Adipocyte (in vitro differentiated cells): ENCODE measurements around the gene PPRC1.
A peak's percentile ranks its signal among the peaks of the same experiment; 100 is the strongest.
"Not testable (repeated sequence)": the region's sequence is repeated elsewhere in the genome, so short reads cannot be mapped to it uniquely, and the experiment has no call there.

ENCODE experiments used
- DNase-seq: peaks from one replicate; pipeline ENCODE4 v3.0.0-alpha.2; 2015; ENCODE audit warnings: low read depth
- H3K27me3 ChIP-seq: replicated peaks from 2 replicates; pipeline ENCODE4 v1.7.0; 2013; ENCODE audit warnings: mild to moderate bottlenecking, low read length, moderate library complexity; ENCODE audit not compliant: control insufficient read depth, insufficient read depth
- H3K36me3 ChIP-seq: 2 replicates; pipeline ENCODE4 v1.7.0; 2013; ENCODE audit warnings: low read length, mild to moderate bottlenecking, moderate library complexity; ENCODE audit not compliant: control insufficient read depth, insufficient read depth, severe bottlenecking
- H3K4me1 ChIP-seq: 2 replicates; pipeline ENCODE4 v1.7.0; 2013; ENCODE audit warnings: mild to moderate bottlenecking, low read length, moderate library complexity; ENCODE audit not compliant: control insufficient read depth, insufficient read depth
- H3K4me3 ChIP-seq: 2 replicates; pipeline ENCODE4 v1.7.0; 2013; ENCODE audit warnings: mild to moderate bottlenecking, low read length, moderate library complexity
- H3K9ac ChIP-seq: 2 replicates; pipeline ENCODE4 v1.7.0; 2013; ENCODE audit warnings: mild to moderate bottlenecking, low read length, moderate library complexity
- H3K9me3 ChIP-seq: 2 replicates; pipeline ENCODE4 v1.7.0; 2013; ENCODE audit warnings: mild to moderate bottlenecking, low read length, moderate library complexity; ENCODE audit not compliant: control insufficient read depth

PPRC1 gene

DNA sequence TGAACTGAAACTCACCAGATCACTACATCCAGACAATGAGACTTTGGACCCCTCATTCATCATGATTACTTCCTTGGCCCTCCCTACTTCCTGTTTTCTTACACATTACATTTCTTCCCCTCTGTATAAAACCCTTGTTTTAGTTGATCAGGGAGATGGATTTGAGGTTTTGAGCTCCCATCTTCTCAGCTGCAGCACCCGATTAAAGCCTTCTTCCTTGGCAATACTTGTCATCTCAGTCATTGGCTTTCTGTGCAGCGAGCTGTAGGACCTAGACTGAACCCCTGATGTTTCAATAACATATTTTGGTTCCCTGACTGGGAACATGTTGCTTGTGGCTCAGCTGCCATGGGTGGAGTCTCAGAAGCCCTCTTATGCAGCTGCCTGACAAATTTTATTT lies 52.4 kb downstream of the PPRC1 start:
- Histone ChIP-seq H3K4me1 (peaks cover 7% of the 10 kb centered on the region), H3K27me3 (no peaks in the 10 kb centered on the region), H3K9me3 (peaks cover 7% of the 10 kb centered on the region), H3K9ac (no peak overlapping the region), H3K36me3 (no peaks in the 10 kb centered on the region), H3K4me3 (no peak overlapping the region)
- DNase-seq, result no peak

DNA sequence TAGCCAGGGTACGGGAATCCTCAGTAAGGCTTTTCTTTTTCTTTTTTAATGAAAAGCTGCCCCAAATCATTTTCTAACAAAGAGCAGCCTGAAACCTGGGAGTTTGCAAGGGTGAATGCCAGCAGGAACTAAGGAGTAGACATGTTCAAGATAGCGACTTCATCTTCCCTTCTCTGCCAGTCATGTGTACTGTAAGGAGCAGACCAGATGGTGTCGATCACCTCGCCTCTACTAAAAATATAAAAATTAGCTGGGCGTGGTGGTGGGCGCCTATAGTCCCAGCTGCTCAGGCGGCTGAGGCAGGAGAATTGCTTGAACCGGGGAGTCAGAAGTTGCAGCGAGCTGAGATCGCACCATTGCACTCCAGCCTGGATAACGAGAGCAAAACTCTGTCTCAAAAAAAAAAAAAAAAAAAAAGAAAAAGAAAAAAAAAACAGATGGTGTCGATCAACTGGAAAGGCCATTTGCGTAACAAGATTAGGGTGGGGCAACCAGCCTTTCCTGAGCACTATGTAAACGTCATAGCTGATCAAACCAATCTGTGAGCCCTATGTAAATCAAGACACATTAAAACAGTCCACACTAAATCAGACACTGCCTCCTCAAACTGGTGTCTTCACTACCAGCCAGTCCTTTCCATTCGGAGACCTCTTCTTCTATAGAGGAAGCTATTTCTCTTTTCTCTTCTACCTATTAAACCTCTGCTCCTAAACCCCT lies 53.1 kb downstream of the PPRC1 start:
- H3K9ac ChIP-seq, result no peak overlapping the region
- DNase-seq, result peak; percentile 33
- no peak overlapping the region for H3K4me3 ChIP-seq
- H3K4me1 ChIP-seq, result peaks cover 7% of the 10 kb centered on the region
- peaks cover 7% of the 10 kb centered on the region for H3K9me3 ChIP-seq
- no peaks in the 10 kb centered on the region for H3K36me3 ChIP-seq
- H3K27me3 ChIP-seq, result no peaks in the 10 kb centered on the region

DNA sequence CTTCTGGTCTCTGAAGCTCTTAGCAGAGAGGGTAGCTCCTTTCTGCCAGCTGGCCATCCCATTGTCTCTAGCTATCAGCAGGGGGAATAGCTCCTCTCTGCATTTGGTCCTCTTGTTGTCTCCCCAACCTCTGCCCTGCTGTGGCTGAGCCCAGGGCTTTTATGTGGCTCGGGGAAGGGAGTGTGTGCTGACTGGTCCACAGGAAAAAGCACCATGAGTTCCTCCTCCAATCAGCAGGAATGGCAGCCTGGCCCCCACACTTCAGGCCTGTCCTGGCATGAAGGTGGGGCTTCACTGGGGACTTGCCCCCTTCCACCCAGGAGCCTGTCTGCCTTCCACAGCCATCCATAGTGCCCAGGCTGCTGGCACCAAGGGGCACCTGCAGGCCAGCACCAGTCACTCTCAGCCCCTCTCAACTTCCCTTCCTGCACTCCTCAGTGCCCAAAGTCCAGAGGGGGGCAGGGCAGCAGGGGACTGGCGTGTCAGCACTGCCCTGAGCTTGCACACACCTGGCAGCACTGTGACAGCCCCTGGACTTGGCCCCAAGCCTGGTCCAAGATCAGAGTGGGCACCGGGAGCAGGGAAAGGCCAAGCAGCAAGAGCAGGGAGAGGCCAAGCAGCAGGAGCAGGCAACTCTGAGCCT lies 55.6 kb downstream of the PPRC1 start:
- no peaks in the 10 kb centered on the region for H3K36me3 ChIP-seq
- H3K27me3 ChIP-seq, result peaks cover 4% of the 10 kb centered on the region
- H3K9ac ChIP-seq, result no peak overlapping the region
- no peak overlapping the region for H3K4me3 ChIP-seq
- H3K4me1 ChIP-seq, result peaks cover 7% of the 10 kb centered on the region
- DNase-seq, result no peak
- H3K9me3 ChIP-seq, result peaks cover 21% of the 10 kb centered on the region

DNA sequence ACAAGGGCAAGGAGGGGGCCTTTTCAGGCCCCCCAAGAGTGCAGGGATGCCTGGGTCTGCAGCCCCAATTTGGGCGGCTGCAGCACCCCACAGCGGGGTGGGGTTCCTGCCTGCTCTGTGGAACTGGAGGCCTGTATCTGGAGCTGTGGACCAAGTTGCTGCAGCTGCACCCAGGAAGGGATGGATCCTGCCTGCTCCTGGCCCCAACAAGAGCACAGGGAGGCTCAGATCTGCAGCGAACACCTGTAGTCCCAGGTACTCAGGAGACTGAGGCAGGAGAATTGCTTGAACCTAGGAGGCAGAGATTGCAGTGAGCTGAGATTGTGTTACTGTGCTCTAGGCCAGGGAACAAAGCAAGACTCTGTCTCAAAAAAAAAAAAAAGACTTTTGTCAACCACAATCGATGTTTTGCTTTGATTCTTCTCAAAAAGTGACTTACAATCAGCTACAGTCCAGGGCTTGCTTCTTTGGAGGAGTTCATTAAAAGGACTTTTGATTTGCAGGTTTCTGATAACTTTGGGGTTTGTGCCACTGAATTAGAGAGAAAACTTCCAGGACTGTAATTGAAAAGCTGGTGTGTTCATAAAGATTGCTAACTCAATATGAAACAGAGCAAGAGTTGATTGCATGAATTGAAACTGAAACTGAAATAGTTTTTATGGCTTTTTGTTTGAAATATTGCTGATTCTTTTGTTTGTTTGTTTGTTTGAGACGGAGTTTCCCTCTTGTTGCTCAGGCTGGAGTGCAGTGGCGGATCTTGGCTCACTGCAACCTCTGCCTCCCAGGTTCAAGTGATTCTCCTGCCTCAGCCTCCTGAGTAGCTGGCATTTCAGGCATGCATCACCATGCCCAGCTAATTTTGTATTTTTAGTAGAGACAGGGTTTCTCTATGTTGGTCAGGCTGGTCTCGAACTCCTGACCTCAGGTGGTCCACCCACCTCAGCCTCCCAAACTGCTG lies 56.4 kb downstream of the PPRC1 start:
- Histone ChIP-seq H3K4me3 (peak overlapping the region; percentile 50), H3K9me3 (peaks cover 21% of the 10 kb centered on the region)
- H3K9ac ChIP-seq, H3K36me3 ChIP-seq, H3K4me1 ChIP-seq, H3K27me3 ChIP-seq: not testable (repeated sequence)
- DNase-seq, result peak; percentile 15

DNA sequence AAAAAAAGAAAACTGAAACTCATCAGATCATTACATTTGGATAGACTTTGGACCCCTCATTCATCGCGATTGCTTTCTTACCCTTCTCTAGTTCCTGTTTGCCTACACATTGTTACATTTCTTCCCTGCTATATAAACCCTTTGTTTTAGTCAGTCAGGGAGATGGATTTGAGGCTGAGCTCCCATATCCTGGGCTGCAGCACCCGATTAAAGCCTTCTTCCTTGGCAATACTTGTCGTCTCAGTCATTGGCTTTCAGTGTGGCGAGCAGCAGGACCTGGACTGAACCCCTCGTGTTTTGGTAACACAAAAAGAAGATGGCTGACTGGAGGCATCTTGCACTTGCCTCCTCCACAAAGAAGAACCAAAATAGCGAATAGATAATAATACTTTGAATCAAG lies 59.1 kb downstream of the PPRC1 start:
- no peak for DNase-seq
- Histone ChIP-seq H3K9ac (no peak overlapping the region), H3K4me3 (no peak overlapping the region), H3K4me1 (peaks cover 7% of the 10 kb centered on the region), H3K36me3 (no peaks in the 10 kb centered on the region), H3K9me3 (peaks cover 14% of the 10 kb centered on the region), H3K27me3 (peaks cover 4% of the 10 kb centered on the region)

DNA sequence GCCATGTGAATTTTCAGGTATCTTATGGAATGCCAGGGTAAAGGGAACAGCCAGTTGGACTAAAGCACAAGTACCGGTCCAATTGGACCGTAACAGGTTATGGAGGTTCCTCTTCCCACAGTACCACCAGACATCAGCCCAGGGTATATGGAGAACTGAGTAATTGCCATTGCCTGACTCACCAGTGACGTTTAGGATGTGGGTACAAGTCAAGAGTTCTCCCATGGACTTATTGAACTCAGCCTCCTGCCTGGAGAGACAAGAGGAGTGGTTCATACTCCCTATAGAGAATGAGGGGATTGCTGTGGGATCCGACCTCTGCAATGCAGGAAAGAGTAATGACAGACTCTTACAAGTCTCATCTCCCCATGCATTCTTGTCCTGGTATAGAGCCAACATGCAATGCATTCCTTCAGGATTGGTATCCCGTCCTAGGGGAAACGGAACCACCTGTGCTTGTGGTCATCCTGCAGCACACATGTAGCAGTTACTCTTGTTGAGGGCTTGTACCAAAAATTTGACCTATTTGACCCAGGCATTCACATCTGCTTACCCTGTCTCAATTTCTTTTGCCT lies 62.5 kb downstream of the PPRC1 start:
- Histone ChIP-seq H3K4me1 (no peaks in the 10 kb centered on the region), H3K4me3 (no peak overlapping the region), H3K9ac (no peak overlapping the region), H3K27me3 (peaks cover 4% of the 10 kb centered on the region), H3K9me3 (peaks cover 19% of the 10 kb centered on the region), H3K36me3 (no peaks in the 10 kb centered on the region)
- DNase-seq, result no peak

DNA sequence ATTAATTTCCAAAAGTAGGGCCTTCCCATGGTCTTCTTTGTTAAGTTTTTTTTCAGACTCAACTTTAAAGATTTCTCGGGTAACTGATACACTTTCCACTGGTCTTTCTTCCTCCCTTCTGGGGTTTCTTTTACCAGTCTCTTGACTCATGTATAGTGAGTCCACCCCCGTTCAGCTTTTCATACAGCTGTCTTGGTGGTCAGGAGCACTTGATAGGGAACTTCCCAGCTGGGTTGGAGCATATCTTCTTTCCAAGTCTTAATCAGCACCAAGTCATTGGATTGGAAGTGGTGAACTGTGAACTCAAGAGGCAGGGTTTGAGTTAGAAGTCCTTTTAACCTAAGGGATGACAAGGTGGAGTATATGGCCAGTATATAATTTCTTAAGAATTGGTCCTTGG lies 64.1 kb downstream of the PPRC1 start:
- no peak for DNase-seq
- H3K36me3 ChIP-seq, result no peaks in the 10 kb centered on the region
- H3K9ac ChIP-seq, result no peak overlapping the region
- no peak overlapping the region for H3K4me3 ChIP-seq
- no peaks in the 10 kb centered on the region for H3K4me1 ChIP-seq
- H3K9me3 ChIP-seq, result peaks cover 13% of the 10 kb centered on the region
- peaks cover 11% of the 10 kb centered on the region for H3K27me3 ChIP-seq

DNA sequence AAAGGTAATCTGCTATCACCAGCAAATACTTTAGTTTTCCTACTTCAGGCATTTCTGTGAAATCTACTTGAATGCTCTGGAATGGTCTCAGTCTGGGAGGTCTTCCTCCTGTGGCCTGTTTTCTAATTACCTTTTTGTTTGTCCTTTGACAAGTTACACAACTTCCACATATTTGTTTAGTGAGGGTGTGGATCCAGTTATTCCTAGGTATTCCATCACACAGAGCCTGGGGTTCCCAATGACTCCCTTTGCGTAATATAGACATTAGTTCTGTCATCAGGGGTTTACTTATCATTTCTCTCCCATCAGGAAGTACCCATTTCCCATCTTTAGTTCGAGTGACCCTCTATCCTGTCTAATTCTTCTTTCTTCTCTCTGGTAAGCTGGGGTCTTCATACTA lies 65.2 kb downstream of the PPRC1 start:
- Histone ChIP-seq H3K9ac (no peak overlapping the region), H3K27me3 (peaks cover 14% of the 10 kb centered on the region), H3K4me1 (no peaks in the 10 kb centered on the region), H3K36me3 (no peaks in the 10 kb centered on the region), H3K4me3 (no peak overlapping the region), H3K9me3 (peaks cover 6% of the 10 kb centered on the region)
- DNase-seq, result no peak
